Loucy (cell line): ENCODE results near the gene SLC16A5.
"Not testable (repeated sequence)": the region's sequence is repeated elsewhere in the genome, so short reads cannot be mapped to it uniquely, and the experiment has no call there.

Experiments used
- H2AFZ ChIP-seq: fragments of 200-600 bp; sonication (generic); 2 replicates; pipeline ENCODE4 v1.6.0; 2016; ENCODE audit warnings: antibody characterized with exemption, mild to moderate bottlenecking, low read length, moderate library complexity
- H3F3A ChIP-seq: fragments of 200-600 bp; 2 replicates; pipeline ENCODE4 v1.6.0; 2016; ENCODE audit warnings: antibody characterized with exemption, low read depth, mild to moderate bottlenecking
- H3K27me3 ChIP-seq: fragments of 200-600 bp; sonication (generic); 2 replicates; pipeline ENCODE4 v1.6.1; 2014; ENCODE audit warnings: low read length, mild to moderate bottlenecking; ENCODE audit not compliant: insufficient read depth, poor library complexity, severe bottlenecking
- H3K36me3 ChIP-seq: fragments of 200-600 bp; sonication (generic); 2 replicates; pipeline ENCODE4 v1.6.1; 2016; ENCODE audit warnings: low read length; ENCODE audit not compliant: insufficient read depth
- H3K4me1 ChIP-seq: fragments of 200-600 bp; sonication (generic); 2 replicates; pipeline ENCODE4 v1.5.1; 2014; ENCODE audit warnings: low read length, mild to moderate bottlenecking; ENCODE audit not compliant: insufficient read depth, poor library complexity, severe bottlenecking
- H3K4me2 ChIP-seq: fragments of 200-600 bp; sonication (generic); 2 replicates; pipeline ENCODE4 v1.6.0; 2014; ENCODE audit warnings: antibody characterized with exemption, low read length, low read depth, mild to moderate bottlenecking; ENCODE audit not compliant: poor library complexity, severe bottlenecking
- H3K4me3 ChIP-seq: fragments of 200-600 bp; sonication (generic); 2 replicates; pipeline ENCODE4 v1.5.1; 2014; ENCODE audit warnings: low read length, mild to moderate bottlenecking, mixed read lengths; ENCODE audit not compliant: poor library complexity, severe bottlenecking
- H3K79me2 ChIP-seq: fragments of 200-600 bp; sonication (generic); 2 replicates; pipeline ENCODE4 v1.6.1; 2014; ENCODE audit warnings: low read length; ENCODE audit not compliant: insufficient read depth
- H3K9ac ChIP-seq: fragments of 200-600 bp; sonication (generic); 2 replicates; pipeline ENCODE4 v1.6.0; 2014; ENCODE audit warnings: mild to moderate bottlenecking, low read depth, low read length, moderate library complexity; ENCODE audit not compliant: poor library complexity, severe bottlenecking
- H3K9me2 ChIP-seq: fragments of 200-600 bp; sonication (generic); replicated peaks from 2 replicates; pipeline ENCODE4 v1.6.1; 2016; ENCODE audit warnings: low read depth, low read length, mixed read lengths
- H3K9me3 ChIP-seq: fragments of 200-600 bp; sonication (generic); 2 replicates; pipeline ENCODE4 v1.6.1; 2014; ENCODE audit warnings: mild to moderate bottlenecking, antibody characterized with exemption, low read length, low read depth; ENCODE audit not compliant: insufficient read depth
- H4K20me1 ChIP-seq: fragments of 200-600 bp; sonication (generic); 2 replicates; pipeline ENCODE4 v1.6.0; 2014; ENCODE audit warnings: antibody characterized with exemption, low read length, mild to moderate bottlenecking; ENCODE audit not compliant: insufficient read depth, poor library complexity, severe bottlenecking
- EZH2phosphoT487 ChIP-seq: fragments of 200-600 bp; IDR thresholded peaks from 2 replicates; pipeline ENCODE4 v1.6.1; 2018; ENCODE audit warnings: antibody characterized with exemption, mild to moderate bottlenecking, moderate library complexity, borderline replicate concordance
- TF ChIP-seq, protein P1 (sequence below): fragments of 200-600 bp; sonication (generic); conservative IDR thresholded peaks from 2 replicates; pipeline ENCODE4 v1.5.1; 2014; ENCODE audit warnings: mild to moderate bottlenecking, antibody characterized with exemption, low read length

SLC16A5 gene

DNA sequence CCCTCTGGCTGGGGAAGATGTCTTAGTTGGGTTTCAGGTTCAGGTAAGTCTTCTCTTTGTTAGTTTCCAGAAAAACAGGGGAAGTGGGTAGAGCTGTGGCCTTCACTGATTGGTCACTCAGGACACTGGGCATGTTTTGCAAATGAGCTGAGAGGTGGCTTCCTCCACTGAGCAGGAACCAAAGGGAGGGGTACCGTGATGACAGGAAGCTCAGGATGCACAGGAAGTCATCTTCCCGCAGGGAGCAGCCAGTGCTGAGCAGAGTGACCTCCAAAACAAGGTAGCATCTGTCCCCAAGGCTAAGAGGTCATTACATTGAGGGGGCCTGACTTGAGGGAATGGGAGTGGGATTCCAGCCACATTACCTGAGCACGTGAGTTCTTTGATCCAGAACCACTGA lies 38.2 kb downstream of the SLC16A5 start:
- H3K9ac ChIP-seq: no peak overlapping the region
- H3K9me2 ChIP-seq: no peaks in the 10 kb centered on the region
- H3K4me1 ChIP-seq: peaks cover 14% of the 10 kb centered on the region
- H3K9me3 ChIP-seq: no peaks in the 10 kb centered on the region
- peaks cover 16% of the 10 kb centered on the region for H3K79me2 ChIP-seq
- TF ChIP-seq, protein P1, sequence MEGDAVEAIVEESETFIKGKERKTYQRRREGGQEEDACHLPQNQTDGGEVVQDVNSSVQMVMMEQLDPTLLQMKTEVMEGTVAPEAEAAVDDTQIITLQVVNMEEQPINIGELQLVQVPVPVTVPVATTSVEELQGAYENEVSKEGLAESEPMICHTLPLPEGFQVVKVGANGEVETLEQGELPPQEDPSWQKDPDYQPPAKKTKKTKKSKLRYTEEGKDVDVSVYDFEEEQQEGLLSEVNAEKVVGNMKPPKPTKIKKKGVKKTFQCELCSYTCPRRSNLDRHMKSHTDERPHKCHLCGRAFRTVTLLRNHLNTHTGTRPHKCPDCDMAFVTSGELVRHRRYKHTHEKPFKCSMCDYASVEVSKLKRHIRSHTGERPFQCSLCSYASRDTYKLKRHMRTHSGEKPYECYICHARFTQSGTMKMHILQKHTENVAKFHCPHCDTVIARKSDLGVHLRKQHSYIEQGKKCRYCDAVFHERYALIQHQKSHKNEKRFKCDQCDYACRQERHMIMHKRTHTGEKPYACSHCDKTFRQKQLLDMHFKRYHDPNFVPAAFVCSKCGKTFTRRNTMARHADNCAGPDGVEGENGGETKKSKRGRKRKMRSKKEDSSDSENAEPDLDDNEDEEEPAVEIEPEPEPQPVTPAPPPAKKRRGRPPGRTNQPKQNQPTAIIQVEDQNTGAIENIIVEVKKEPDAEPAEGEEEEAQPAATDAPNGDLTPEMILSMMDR: no peak
- TF ChIP-seq EZH2phosphoT487: no peak
- no peak overlapping the region for H3K4me2 ChIP-seq
- no peaks in the 10 kb centered on the region for H3K27me3 ChIP-seq
- H3K36me3 ChIP-seq: peaks cover 6% of the 10 kb centered on the region; the same call in 1 of the 2 replicates
- no peak overlapping the region for H2AFZ ChIP-seq
- no peak overlapping the region for H3K4me3 ChIP-seq
- H3F3A ChIP-seq: no peaks in the 10 kb centered on the region
- H4K20me1 ChIP-seq: peaks cover 12% of the 10 kb centered on the region

DNA sequence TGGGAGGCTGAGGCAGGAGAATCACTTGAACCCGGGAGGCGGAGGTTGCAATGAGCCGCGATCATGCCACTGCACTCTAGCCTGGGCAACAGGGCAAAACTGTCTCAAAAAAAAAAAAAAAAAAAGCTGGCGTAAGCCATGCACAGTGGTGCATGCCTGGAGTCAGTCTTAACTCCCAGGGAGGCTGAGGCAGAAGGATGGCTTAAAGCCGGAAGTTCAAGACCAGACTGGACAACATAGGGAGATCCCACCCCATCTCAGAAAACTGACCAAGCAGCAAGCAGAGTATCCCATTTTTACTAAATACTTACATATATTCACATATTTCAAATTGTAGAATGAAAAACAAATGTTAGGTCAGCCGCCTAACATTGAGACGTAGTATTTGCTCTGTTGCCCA lies 39.2 kb downstream of the SLC16A5 start:
- Histone ChIP-seq H3K27me3 (no peaks in the 10 kb centered on the region), H3K4me1 (peaks cover 17% of the 10 kb centered on the region), H4K20me1 (peaks cover 12% of the 10 kb centered on the region), H3K4me3 (no peak overlapping the region), H3K9ac (no peak overlapping the region), H3K9me3 (no peaks in the 10 kb centered on the region), H3K4me2 (no peak overlapping the region), H3K9me2 (no peaks in the 10 kb centered on the region), H3K79me2 (peaks cover 17% of the 10 kb centered on the region), H2AFZ (no peak overlapping the region), H3F3A (no peaks in the 10 kb centered on the region), H3K36me3 (peaks cover 6% of the 10 kb centered on the region; the same call in 1 of the 2 replicates)
- TF ChIP-seq, protein P1: no peak
- no peak for TF ChIP-seq EZH2phosphoT487

GRCh38 chr17:75127936-75128335 lies 40.2 kb downstream of the SLC16A5 start:
- H3K79me2 ChIP-seq: peaks cover 23% of the 10 kb centered on the region
- H3K9ac ChIP-seq, H3F3A ChIP-seq, H3K9me2 ChIP-seq, H3K4me3 ChIP-seq, H2AFZ ChIP-seq, H3K27me3 ChIP-seq, H3K36me3 ChIP-seq, H3K9me3 ChIP-seq, H3K4me2 ChIP-seq: not testable (repeated sequence)
- H3K4me1 ChIP-seq: peaks cover 23% of the 10 kb centered on the region
- peaks cover 12% of the 10 kb centered on the region for H4K20me1 ChIP-seq

DNA sequence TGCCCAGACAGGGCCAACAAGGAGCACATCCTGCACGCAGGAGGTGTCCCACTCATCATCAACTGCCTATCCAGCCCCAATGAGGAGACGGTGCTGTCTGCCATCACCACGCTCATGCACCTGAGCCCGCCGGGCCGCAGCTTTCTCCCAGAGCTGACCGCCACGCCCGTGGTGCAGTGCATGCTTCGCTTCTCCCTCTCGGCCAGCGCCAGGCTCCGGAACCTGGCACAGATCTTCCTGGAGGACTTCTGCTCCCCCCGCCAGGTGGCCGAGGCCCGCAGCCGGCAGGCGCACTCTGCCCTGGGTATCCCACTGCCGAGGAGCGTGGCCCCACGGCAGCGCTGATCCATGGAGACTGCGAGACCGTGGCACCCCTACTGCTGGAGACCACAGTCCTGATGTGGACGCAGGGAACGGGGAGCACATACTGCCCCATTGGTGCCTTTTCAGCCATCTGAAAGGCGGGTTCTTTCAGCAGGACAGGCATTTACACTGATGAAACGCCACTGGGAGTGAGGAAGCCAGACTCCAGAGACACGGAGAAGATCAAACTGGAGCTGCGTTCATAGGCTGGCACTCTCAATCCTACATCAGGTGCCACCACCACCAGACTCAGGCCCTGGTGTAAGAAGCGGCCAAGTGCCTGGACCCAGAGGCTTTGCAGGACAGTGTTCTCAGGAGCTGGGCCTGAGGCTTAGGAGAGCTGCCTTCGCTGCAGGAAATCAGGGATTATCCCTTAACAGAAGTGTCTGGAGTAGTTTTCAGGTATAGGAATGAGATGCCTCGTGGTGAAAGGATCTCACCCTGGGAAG lies 41.1 kb downstream of the SLC16A5 start:
- H3K4me1 ChIP-seq: peaks cover 22% of the 10 kb centered on the region
- H3K4me2 ChIP-seq: no peak overlapping the region
- H3K4me3 ChIP-seq: no peak overlapping the region
- H2AFZ ChIP-seq: no peak overlapping the region
- H3K9ac ChIP-seq: no peak overlapping the region
- peaks cover 12% of the 10 kb centered on the region for H4K20me1 ChIP-seq
- H3K36me3 ChIP-seq: peaks cover 6% of the 10 kb centered on the region; the same call in 1 of the 2 replicates
- no peaks in the 10 kb centered on the region for H3K9me3 ChIP-seq
- no peaks in the 10 kb centered on the region for H3K27me3 ChIP-seq
- peaks cover 26% of the 10 kb centered on the region for H3K79me2 ChIP-seq
- TF ChIP-seq EZH2phosphoT487: no peak
- H3F3A ChIP-seq: 0 out of 2 replicates have a peak, but pooled peaks cover 4% of the 10 kb centered on the region
- no peaks in the 10 kb centered on the region for H3K9me2 ChIP-seq
